SHP77 (cell line): ENCODE data around the gene MAN1A1.
"Not testable (repeated sequence)": the region's sequence is repeated elsewhere in the genome, so short reads cannot be mapped to it uniquely, and the experiment has no call there.

Source experiments
- DNase-seq, 2 experiments: peaks; one replicate each; lab custom pipeline; 2025; lab: John Stamatoyannopoulos, UW

MAN1A1 gene

GRCh38 chr6:119303164-119303887 is 46.2 kb downstream of the MAN1A1 start:
- no peak for DNase-seq

- no peak for DNase-seq
These were observed 48.1 kb downstream of the MAN1A1 start for GRCh38 chr6:119301429-119301828.

GRCh38 chr6:119299694-119300093 is 49.9 kb downstream of the MAN1A1 start:
- no peak for DNase-seq

- no peak for DNase-seq
These were observed 52.5 kb downstream of the MAN1A1 start for GRCh38 chr6:119297049-119297448.

- no peak for DNase-seq
These were observed 53.2 kb downstream of the MAN1A1 start for GRCh38 chr6:119296036-119297035.

GRCh38 chr6:119294984-119295383 is 54.6 kb downstream of the MAN1A1 start:
- no peak for DNase-seq

- not testable (repeated sequence) for DNase-seq
These were observed 58.5 kb downstream of the MAN1A1 start for GRCh38 chr6:119291060-119291459.

GRCh38 chr6:119290306-119290705 is 59.3 kb downstream of the MAN1A1 start:
- no peak for DNase-seq

GRCh38 chr6:119289651-119290050 is 59.9 kb downstream of the MAN1A1 start:
- DNase-seq: no peak

GRCh38 chr6:119285908-119286625 is 63.5 kb downstream of the MAN1A1 start:
- no peak for DNase-seq

- no peak for DNase-seq
These were observed 64.6 kb downstream of the MAN1A1 start for GRCh38 chr6:119284861-119285521.

- no peak for DNase-seq
These were observed 65.5 kb downstream of the MAN1A1 start for GRCh38 chr6:119283979-119284545.

- no peak for DNase-seq
These were observed 66.3 kb downstream of the MAN1A1 start for GRCh38 chr6:119283214-119283613.

- no peak for DNase-seq
These were observed 68.9 kb downstream of the MAN1A1 start for GRCh38 chr6:119280668-119281067.

GRCh38 chr6:119280080-119280479 is 69.5 kb downstream of the MAN1A1 start:
- DNase-seq: no peak

GRCh38 chr6:119278625-119279024 is 70.9 kb downstream of the MAN1A1 start:
- DNase-seq: no peak

- no peak for DNase-seq
These were observed 72.5 kb downstream of the MAN1A1 start for GRCh38 chr6:119277052-119277451.

GRCh38 chr6:119276211-119276610 is 73.3 kb downstream of the MAN1A1 start:
- no peak for DNase-seq

GRCh38 chr6:119274197-119274595 is 75.4 kb downstream of the MAN1A1 start:
- no peak for DNase-seq

GRCh38 chr6:119273272-119274196 is 76.0 kb downstream of the MAN1A1 start:
- DNase-seq: no peak
